ENCODE measurements around the gene TMEM214. TPM values are rescaled to one million over a fixed set of nuclear protein-coding genes. Genes with fewer than 3 reads are reported as not detected.

Gene TMEM214
- total and polyA plus RNA-seq, 3 donors from 2014 or later, result 64.8 to 81.9 (median 73.9) TPM

DNA sequence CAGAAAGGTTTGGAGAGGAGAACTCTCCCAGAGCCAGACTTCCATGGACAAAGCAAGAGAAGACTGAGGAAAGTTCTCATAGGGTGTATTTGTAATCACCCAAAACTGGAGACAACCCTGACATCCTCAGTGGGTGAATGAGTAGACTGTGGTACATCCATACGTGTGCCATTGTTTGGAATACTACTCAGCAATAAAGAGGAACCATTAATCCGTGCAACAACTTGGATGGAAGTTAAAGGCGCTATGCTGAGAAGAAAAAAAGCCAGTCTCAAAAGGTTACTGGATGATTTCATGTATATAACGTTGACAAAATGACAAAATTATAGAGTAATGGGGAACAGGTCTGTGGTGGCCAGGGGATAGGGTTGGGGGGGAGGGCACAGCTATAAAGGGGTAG is 24.1 kb upstream of the TMEM214 start:
- no peaks in the 10 kb centered on the region for H3K27me3 ChIP-seq
- no peaks in the 10 kb centered on the region for H3K36me3 ChIP-seq (ENCODE audit: low read depth, missing control alignments)
- 93 to 98% methylated on average over 4 of the region's 4 CpGs for WGBS, 2 donors
- H3K9me3 ChIP-seq, result no peaks in the 10 kb centered on the region
- intact Hi-C loops (cut with DNase I; ENCODE audit: low total_unique reads), result no loop called here
- H3K27ac ChIP-seq, result no peak overlapping the region
- DNase-seq, result no peak
- no peaks in the 10 kb centered on the region for H3K4me1 ChIP-seq
- no peak for TF ChIP-seq CTCF (IDR thresholded peaks at IDR 0.05)
- no peak for TF ChIP-seq POLR2A (IDR thresholded peaks at IDR 0.05)
- no peak overlapping the region for H3K4me3 ChIP-seq

DNA sequence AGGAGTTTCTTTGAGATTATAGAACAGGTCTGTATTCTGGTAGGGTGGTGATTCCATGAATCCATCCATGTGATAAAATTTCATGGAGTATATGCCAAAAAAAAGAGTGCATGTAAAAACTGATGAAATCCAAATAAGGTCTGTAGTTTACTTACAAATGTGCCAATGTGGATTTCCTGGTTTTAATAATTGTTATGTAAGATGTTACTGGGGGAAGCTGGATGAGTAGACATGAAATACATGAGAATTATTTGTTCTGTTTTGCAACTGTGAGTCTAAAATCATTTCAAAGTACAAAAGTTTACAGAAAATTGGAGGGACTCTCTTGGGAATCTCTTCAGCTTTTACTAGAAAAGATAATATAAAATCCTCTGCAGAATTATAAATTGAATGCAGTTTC is 23.7 kb upstream of the TMEM214 start:
- no peaks in the 10 kb centered on the region for H3K9me3 ChIP-seq
- no peak for DNase-seq
- H3K27me3 ChIP-seq, result no peaks in the 10 kb centered on the region
- intact Hi-C loops (cut with DNase I; ENCODE audit: low total_unique reads), result no loop called here
- H3K36me3 ChIP-seq (ENCODE audit: low read depth, missing control alignments), result no peaks in the 10 kb centered on the region
- H3K27ac ChIP-seq, result no peak overlapping the region
- no peaks in the 10 kb centered on the region for H3K4me1 ChIP-seq
- H3K4me3 ChIP-seq, result no peak overlapping the region
- TF ChIP-seq POLR2A (IDR thresholded peaks at IDR 0.05) (no peak), CTCF (IDR thresholded peaks at IDR 0.05) (no peak)

DNA sequence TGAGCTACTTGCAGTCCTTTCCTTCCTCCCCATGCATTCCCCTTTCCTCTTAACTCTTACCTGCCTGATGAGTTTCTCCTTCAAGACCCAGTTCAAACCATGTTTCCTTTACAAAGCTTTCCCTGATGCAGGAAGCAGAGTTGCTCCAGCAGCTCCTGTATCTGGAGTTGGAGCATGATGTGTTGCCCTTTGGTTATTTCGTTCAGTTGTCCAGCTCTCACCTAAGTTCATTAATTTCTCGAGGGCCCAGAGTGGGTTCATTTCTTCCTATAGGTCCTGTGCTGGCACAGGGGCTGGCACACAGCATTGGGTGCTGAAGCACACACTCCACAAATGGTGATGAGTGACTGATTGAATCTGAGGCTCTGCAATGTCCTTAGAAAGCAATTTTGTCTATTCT is 23.0 kb upstream of the TMEM214 start:
- intact Hi-C loops (cut with DNase I; ENCODE audit: low total_unique reads), result loop anchor here (5.0 kb wide), 1 partner anchor 47 kb away; no protein-coding TSS in a partner anchor

GRCh38 chr2:27010139-27010538 is 22.6 kb upstream of the TMEM214 start:
- no peaks in the 10 kb centered on the region for H3K27me3 ChIP-seq
- TF ChIP-seq CTCF (IDR thresholded peaks at IDR 0.05), result no peak
- no peak for TF ChIP-seq POLR2A (IDR thresholded peaks at IDR 0.05)
- H3K9me3 ChIP-seq, result no peaks in the 10 kb centered on the region
- 82 to 94% methylated on average over 3 of the region's 3 CpGs for WGBS, 2 donors
- DNase-seq, result no peak
- no peaks in the 10 kb centered on the region for H3K36me3 ChIP-seq (ENCODE audit: low read depth, missing control alignments)
- H3K4me3 ChIP-seq, result no peak overlapping the region
- no peaks in the 10 kb centered on the region for H3K4me1 ChIP-seq
- no peak overlapping the region for H3K27ac ChIP-seq
- intact Hi-C loops (cut with DNase I; ENCODE audit: low total_unique reads), result loop anchor here (5.0 kb wide), 1 partner anchor 48 kb away; no protein-coding TSS in a partner anchor

More for the DNA sequence above, 23.0 kb upstream of the TMEM214 start:
- WGBS, 2 donors, result 74 to 75% methylated on average over 2 of the region's 2 CpGs
- TF ChIP-seq CTCF (IDR thresholded peaks at IDR 0.05) (no peak), POLR2A (IDR thresholded peaks at IDR 0.05) (no peak)
- no peaks in the 10 kb centered on the region for H3K9me3 ChIP-seq
- no peak for DNase-seq
- no peak overlapping the region for H3K4me3 ChIP-seq
- no peak overlapping the region for H3K27ac ChIP-seq
- H3K36me3 ChIP-seq (ENCODE audit: low read depth, missing control alignments), result no peaks in the 10 kb centered on the region
- H3K27me3 ChIP-seq, result no peaks in the 10 kb centered on the region
- H3K4me1 ChIP-seq, result no peaks in the 10 kb centered on the region

DNA sequence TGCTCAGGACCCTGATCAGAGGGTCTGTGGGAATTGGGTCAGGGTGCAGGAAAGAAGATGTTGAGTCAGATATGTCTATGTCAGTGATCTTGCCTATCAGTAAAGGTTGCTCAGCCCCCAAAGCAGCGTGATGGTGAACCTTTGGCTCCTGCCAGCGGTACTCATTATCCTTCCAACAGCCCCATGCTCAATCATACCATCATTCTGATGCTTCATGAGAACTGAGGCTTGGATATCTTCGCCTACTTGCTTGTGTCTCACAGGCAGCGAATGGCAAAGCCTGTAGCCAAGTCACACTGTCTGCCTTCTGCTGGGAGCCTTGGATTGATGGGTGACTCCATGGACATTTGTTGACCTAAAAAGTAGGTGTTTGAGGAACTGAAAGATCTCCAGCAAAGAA is 19.0 kb upstream of the TMEM214 start:
- Histone ChIP-seq H3K27me3 (no peaks in the 10 kb centered on the region), H3K36me3 (ENCODE audit: low read depth, missing control alignments) (no peaks in the 10 kb centered on the region), H3K9me3 (no peaks in the 10 kb centered on the region), H3K4me3 (no peak overlapping the region), H3K4me1 (no peaks in the 10 kb centered on the region), H3K27ac (no peak overlapping the region)
- no peak for DNase-seq
- WGBS, 2 donors, result 81 to 99% methylated on average over 4 of the region's 4 CpGs
- intact Hi-C loops (cut with DNase I; ENCODE audit: low total_unique reads), result loop anchor here (5.0 kb wide), 1 partner anchor 51 kb away; no protein-coding TSS in a partner anchor
- no peak for TF ChIP-seq CTCF (IDR thresholded peaks at IDR 0.05)
- TF ChIP-seq POLR2A (IDR thresholded peaks at IDR 0.05), result no peak
